ENCODE measurements around the gene S100A5. TPM values are rescaled to one million over a fixed set of nuclear protein-coding genes. Genes with fewer than 3 reads are reported as not detected.

S100A5 gene
- total and polyA plus RNA-seq, 9 of the 15 experiments (the other 6 are each of a cell fraction or from before 2014, with no cell fraction given): 0.56 to 1.4 (median 0.64) TPM; not detected in 5

GRCh38 chr1:153510984-153511410 lies 29.7 kb downstream of the S100A5 start (continued):
- peak; percentile 94 for TF ChIP-seq CREB3L1 (IDR thresholded peaks at IDR 0.05; ENCODE audit: borderline replicate concordance, low read depth)
- peak; percentile 69 for TF ChIP-seq USF1 (CRISPR knock-in tag; IDR thresholded peaks at IDR 0.05)
- TF ChIP-seq RAD51 (IDR thresholded peaks at IDR 0.05; ENCODE audit: borderline replicate concordance, low read depth): peak; percentile 48; the same call in 1 of the 2 replicates
- peak; percentile 97 for TF ChIP-seq RAD21 (CRISPR knock-in tag; conservative IDR thresholded peaks at IDR 0.05 in 1 of 2, IDR thresholded peaks at IDR 0.05 in 1 of 2)
- no peak for TF ChIP-seq NFE2 (IDR thresholded peaks at IDR 0.05; ENCODE audit: low read depth)
- no peak for TF ChIP-seq TRIM24 (IDR thresholded peaks at IDR 0.05)
- TF ChIP-seq NR1H2 (CRISPR knock-in tag; IDR thresholded peaks at IDR 0.05): no peak
- TF ChIP-seq BCOR (IDR thresholded peaks at IDR 0.05): no peak
- TF ChIP-seq ATF7 (IDR thresholded peaks at IDR 0.05): peak; percentile 29; the same call in 1 of the 2 replicates
- TF ChIP-seq THRA (IDR thresholded peaks at IDR 0.05): no peak
- TF ChIP-seq POLR2AphosphoS5 (IDR thresholded peaks at IDR 0.05; ENCODE audit: control insufficient read depth, insufficient read depth, low read depth, low read length): no peak
- TF ChIP-seq ATF1 (CRISPR knock-in tag; IDR thresholded peaks at IDR 0.05): no peak
- TF ChIP-seq ATF1 (tag; IDR thresholded peaks at IDR 0.05): peak; percentile 61
- peak; percentile 88 for TF ChIP-seq CC2D1A (IDR thresholded peaks at IDR 0.05)
- peak; percentile 18; the same call in 1 of the 2 replicates for TF ChIP-seq ESRRA (IDR thresholded peaks at IDR 0.05; ENCODE audit: borderline replicate concordance, low read depth)
- TF ChIP-seq TFAP4 (CRISPR knock-in tag; IDR thresholded peaks at IDR 0.05; ENCODE audit: borderline replicate concordance): peak; percentile 80
- no peak for TF ChIP-seq ATF4 (CRISPR knock-in tag; IDR thresholded peaks at IDR 0.05)
- peak; percentile 77 for TF ChIP-seq MYNN (IDR thresholded peaks at IDR 0.05)
- TF ChIP-seq MYNN (CRISPR knock-in tag; IDR thresholded peaks at IDR 0.05): no peak
- peak; percentile 69 for TF ChIP-seq LCOR (CRISPR knock-in tag; IDR thresholded peaks at IDR 0.05)
- TF ChIP-seq AFF1 (IDR thresholded peaks at IDR 0.05; ENCODE audit: low read depth in 1 of 2, partially characterized antibody in 2 of 2): no peak

Measured in K562 (cell line).